EH (cell line): ENCODE results near the gene AQP10.
"Not testable (repeated sequence)": the region's sequence is repeated elsewhere in the genome, so short reads cannot be mapped to it uniquely, and the experiment has no call there.

Experiments
- DNase-seq: peaks from one replicate; pipeline ENCODE4 v3.0.0-alpha.2; 2015; ENCODE audit warnings: low read depth

Gene AQP10

DNA sequence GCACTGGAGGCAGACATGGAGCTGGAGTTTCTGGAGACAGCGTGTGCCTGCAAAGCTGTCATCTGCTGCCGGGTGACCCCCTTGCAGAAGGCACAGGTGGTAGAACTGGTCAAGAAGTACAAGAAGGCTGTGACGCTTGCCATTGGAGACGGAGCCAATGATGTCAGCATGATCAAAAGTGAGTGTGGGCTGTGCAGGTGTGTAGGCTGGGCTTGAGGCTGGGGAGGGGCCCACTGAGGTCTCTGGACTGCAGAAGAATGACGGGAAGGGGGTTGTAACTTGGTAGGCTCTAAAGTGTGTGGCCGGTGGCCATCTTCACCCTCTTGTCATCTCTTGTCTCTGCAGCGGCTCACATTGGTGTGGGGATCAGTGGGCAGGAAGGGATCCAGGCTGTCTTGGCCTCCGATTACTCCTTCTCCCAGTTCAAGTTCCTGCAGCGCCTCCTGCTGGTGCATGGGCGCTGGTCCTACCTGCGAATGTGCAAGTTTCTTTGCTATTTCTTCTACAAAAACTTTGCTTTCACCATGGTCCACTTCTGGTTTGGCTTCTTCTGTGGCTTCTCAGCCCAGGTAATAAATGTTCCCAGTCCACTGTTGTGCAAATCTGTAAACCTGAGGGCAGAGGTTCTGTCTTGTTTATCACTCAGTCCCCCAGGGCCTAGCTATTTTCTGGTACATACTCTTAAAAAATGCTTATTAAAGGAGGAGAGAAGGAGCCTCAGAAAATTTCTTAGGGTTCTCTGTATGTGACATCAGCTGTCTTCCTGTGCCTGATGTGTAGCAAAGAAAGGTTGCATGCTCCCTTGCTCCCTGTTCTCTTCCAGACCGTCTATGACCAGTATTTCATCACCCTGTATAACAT is 24.3 kb downstream of the AQP10 start:
- peak; percentile 48 for DNase-seq

DNA sequence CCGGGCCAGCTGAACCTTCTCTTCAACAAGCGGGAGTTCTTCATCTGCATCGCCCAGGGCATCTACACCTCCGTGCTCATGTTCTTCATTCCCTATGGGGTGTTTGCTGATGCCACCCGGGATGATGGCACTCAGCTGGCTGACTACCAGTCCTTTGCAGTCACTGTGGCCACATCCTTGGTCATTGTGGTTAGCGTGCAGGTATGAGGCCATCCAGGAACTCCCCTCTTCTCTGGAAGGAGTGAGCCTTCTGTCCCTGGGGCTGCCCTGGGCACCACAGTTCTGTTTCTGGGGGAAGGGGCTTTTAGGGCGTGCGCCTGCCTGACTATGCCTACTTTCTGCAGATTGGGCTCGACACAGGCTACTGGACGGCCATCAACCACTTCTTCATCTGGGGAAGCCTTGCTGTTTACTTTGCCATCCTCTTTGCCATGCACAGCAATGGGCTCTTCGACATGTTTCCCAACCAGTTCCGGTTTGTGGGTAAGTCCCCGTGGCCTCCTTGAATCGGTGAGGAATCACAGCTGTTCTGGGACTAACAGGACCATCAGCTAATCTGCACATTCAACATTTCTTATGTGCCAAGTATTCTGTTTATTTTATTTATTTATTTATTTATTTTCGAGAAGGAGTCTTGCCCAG is 25.5 kb downstream of the AQP10 start:
- DNase-seq, result no peak

- DNase-seq, result no peak
These were observed 27.1 kb downstream of the AQP10 start for GRCh38 chr1:154347961-154348360.

- DNase-seq, result no peak
These were observed 27.7 kb downstream of the AQP10 start for GRCh38 chr1:154348429-154349076.

DNA sequence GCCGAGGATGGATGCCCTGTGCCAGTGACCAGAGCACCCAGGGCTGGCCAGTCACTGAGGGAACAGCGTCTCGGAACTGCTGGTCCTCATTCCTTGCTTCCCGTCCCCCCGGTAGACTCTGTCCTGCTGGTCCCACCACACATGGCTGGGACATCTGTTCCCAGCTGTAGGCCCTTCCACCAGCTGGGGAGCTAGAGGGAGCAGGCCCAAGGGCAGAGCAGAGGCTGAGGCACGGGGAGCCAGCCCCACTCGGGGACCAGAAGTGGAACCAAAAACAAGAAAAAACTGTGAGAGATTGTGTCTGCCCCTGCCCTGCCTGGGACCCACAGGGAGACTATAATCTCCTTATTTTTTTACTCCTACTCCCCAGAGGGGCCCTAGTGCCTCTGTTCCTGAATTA is 28.2 kb downstream of the AQP10 start:
- DNase-seq, result no peak

DNA sequence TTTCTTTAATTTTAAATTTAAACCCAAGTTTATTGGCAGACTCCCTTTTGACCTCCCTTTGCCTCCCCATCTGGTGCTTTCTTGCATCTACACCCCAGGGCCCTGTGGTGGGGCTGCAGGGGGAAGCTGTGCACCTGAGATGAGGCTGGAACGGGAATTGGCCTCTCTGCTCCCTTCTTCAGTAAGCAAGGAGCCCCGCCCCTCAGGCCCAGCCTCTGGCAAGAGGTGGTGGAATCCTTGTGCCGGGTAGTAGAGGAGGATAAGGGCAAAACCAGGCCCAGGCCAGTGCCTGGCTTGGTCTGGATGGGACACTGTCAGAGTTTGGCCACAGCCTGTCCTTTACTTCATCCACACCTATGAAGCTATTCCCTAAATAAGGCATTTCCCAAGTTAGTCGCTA is 29.5 kb downstream of the AQP10 start:
- no peak for DNase-seq

- DNase-seq, result no peak
These were observed 30.6 kb downstream of the AQP10 start for GRCh38 chr1:154351363-154352068.

DNA sequence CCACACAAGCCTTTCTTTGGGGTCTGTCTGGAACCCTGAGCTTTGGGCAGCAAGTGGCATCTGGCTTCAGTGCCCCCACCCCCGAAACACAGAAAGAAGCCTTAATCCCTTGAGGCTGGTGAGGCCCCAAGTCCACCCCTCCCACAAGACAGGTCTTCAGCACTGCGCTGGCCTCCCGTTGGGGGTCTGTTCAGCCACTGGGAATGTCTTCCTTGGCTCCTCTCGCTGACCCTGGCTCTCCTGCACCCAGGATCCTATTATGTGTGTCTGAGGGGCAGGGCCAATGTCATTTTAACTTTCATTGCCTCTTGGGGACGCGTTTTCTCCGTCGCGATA is 31.3 kb downstream of the AQP10 start:
- no peak for DNase-seq

- peak; percentile 78 for DNase-seq
These were observed 31.9 kb downstream of the AQP10 start for GRCh38 chr1:154352581-154353459.

DNA sequence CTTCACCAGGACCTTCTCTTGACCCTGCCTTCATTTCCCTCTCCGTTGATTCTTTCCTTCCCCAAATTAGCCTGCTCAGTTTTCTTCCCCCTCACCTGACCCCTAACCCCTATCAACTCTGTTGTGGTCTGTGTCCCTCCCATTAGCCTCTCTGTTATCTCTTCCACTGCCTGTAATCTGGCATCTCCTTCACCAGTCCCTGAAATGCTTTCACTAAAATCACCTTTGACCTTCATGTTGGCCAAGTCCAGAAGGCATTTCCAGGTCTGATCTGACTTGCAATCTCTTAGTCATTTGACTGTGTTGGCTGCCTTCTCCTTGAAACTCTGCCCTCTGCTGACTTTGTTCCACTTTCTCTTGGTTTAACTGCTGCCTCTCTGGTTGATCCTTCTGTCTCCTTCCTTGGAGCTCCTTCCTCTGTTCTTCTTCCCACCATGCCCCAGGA is 32.6 kb downstream of the AQP10 start:
- DNase-seq, result peak; percentile 73

GRCh38 chr1:154353966-154354365 is 33.1 kb downstream of the AQP10 start:
- DNase-seq, result no peak

GRCh38 chr1:154358519-154358918 is 37.6 kb downstream of the AQP10 start:
- DNase-seq, result no peak

DNA sequence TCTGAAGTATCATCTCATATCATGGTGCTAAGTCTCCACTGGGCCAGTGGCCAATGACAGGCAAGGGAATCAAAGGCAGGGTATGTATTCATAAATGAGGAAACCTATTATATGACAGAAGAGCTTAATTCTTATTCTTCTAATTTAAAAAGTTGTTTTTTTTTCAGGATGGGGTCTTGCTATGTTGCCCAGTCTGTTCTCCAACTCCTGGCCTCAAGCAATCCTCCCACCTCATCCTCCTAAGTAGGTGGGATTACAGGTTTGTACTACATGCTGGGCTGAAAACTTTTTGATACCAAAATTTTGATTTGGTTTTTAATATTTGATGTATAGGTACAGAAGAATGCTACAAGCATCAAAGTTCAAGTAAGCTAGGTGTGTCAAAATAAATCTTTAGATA is 39.4 kb downstream of the AQP10 start:
- no peak for DNase-seq

DNA sequence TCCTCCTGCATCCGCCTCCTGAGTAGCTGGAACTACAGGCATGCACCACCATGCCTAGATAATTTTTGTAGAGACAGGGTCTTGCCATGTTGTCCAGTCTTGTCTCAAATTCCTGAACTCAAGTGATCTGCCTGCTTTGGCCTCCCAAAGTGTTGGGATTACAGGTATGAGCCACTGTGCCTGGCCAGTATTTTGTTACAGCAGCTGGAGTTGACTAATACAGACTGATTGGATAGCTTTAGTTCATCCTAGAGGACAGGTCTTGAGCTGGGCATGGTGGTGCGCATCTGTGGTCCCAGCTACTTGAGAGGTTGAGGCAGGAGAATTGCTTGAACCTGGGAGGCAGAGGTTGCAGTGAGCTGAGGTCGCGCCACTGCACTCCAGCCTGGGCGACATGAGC is 40.0 kb downstream of the AQP10 start:
- not testable (repeated sequence) for DNase-seq

- DNase-seq, result peak; percentile 20
These were observed 40.5 kb downstream of the AQP10 start for GRCh38 chr1:154361357-154361756.

DNA sequence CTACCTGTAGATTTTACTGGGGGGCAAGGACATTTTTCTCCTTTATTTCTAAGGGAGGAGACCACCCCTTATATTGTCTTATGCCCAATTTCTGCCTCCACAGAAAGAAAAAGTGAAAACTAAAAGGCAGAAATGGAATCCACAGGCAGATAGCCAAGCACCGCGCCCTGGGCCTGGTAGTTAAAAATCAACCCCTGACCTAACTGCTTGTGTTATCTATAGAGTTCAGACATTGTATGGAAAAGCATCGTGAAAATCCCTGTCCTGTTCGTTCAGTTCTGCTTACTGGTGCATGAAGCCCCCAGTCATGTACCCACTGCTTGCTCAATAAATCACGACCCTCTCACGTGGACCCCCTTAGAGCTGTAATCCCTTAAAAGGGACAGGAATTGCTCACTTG is 50.5 kb downstream of the AQP10 start:
- no peak for DNase-seq

DNA sequence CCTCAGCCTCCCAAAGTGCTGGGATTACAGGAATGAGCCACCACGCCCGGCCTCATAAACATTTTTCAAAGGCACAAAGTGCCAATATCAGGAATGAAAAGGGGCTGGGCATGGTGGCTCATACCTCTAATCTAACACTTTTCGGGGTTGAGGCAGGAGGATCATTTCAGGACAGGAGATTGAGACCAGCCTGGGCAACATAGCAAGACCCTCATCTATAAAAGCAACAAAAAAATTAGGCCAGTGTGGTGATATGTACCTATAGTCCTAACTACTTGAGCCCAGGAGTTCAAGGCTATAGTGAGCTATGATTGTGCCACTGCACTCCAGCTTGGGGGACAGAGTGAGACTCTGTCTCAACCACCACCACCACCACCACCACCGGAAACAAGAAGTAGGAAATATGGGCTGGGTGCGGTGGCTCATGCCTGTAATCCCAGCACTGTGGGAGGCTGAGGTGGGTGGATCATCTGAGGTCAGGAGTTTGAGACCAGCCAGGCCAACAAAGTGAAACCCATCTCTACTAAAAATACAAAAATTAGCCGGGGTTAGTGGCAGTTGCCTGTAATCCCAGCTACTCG is 53.0 kb downstream of the AQP10 start:
- DNase-seq, result not testable (repeated sequence)
